B cell (primary cell): ENCODE results near the gene FSIP1. TPM values are rescaled to one million over a fixed set of nuclear protein-coding genes. Genes with fewer than 3 reads are reported as not detected.

Experiments
- ATAC-seq: fragments of 200-7000 bp; cut with Tn5 transposase; one replicate; pipeline ENCODE4 v1.10.0; 2021; ENCODE audit warnings: low read depth, mild to moderate bottlenecking, moderate number of reproducible peaks, moderate library complexity
- CTCF ChIA-PET: fragments of 350-600 bp; sonication (Branson Sonifier 250); formaldehyde crosslinking; loops from one replicate; lab custom pipeline; 2021; ENCODE audit warnings: antibody characterized with exemption, inconsistent platforms; lab: Charles Lee
- POLR2A ChIA-PET: fragments of 350-600 bp; sonication (Branson Sonifier 250); formaldehyde crosslinking; loops from one replicate; lab custom pipeline; 2021; ENCODE audit warnings: antibody characterized with exemption; lab: Charles Lee
- DNase-seq: peaks from one replicate; pipeline ENCODE4 v3.0.0; 2013
- H2AFZ ChIP-seq: 2 replicates; pipeline ENCODE4 v1.6.1; 2012; ENCODE audit warnings: mild to moderate bottlenecking, low read depth, low read length; ENCODE audit not compliant: insufficient read depth, poor library complexity, severe bottlenecking
- H3K27ac ChIP-seq, 2 donors: 1 replicate in 1 of 2; 2 replicates in 1 of 2; pipeline ENCODE4 v1.5.1; 2012 to 2013; ENCODE audit warnings: low read length in 2 of 2, mild to moderate bottlenecking in 2 of 2, moderate library complexity in 1 of 2
- H3K27me3 ChIP-seq, 4 experiments: fragments of 200-600 bp in 1 of 4; sonication (generic) in 1 of 4; replicated peaks in 1 of 4; 1 replicate in 2 of 4; 2 replicates in 2 of 4; pipeline versions ENCODE4 v1.6.1 to v1.7.0; 2013 to 2016; ENCODE audit warnings: low read length in 3 of 4, mild to moderate bottlenecking in 2 of 4, mixed read lengths in 1 of 4, moderate library complexity in 1 of 4; ENCODE audit not compliant: insufficient read depth in 4 of 4, control insufficient read depth in 3 of 4; ENCODE audit errors: control extremely low read depth in 1 of 4
- H3K36me3 ChIP-seq, 2 experiments: replicated peaks in 1 of 2; 1 replicate in 1 of 2; 2 replicates in 1 of 2; pipeline versions ENCODE4 v1.6.1 to v1.7.1; 2013; ENCODE audit warnings: low read length in 1 of 2; ENCODE audit not compliant: insufficient read depth in 2 of 2, control insufficient read depth in 1 of 2; ENCODE audit errors: control extremely low read depth in 1 of 2, extremely low read depth in 1 of 2
- H3K4me1 ChIP-seq, 2 donors: fragments of 200-600 bp in 1 of 2; sonication (generic) in 1 of 2; 1 replicate in 1 of 2; 2 replicates in 1 of 2; pipeline versions ENCODE4 v1.5.1 to v1.6.1; 2013 to 2017; ENCODE audit warnings: low read length in 2 of 2; ENCODE audit not compliant: control insufficient read depth in 2 of 2, insufficient read depth in 2 of 2
- H3K4me2 ChIP-seq: replicated peaks from 2 replicates; pipeline ENCODE3; 2012; ENCODE audit warnings: mild to moderate bottlenecking, low read depth, low read length; ENCODE audit not compliant: poor library complexity, severe bottlenecking
- H3K4me3 ChIP-seq, 5 experiments: fragments of 200-600 bp in 1 of 5; sonication (generic) in 1 of 5; 1 replicate in 3 of 5; 2 replicates in 2 of 5; pipeline versions ENCODE4 v1.5.1 to v1.7.0; 2011 to 2016; ENCODE audit warnings: low read length in 4 of 5, mild to moderate bottlenecking in 4 of 5, low read depth in 2 of 5, control low read depth in 1 of 5, moderate library complexity in 1 of 5; ENCODE audit not compliant: insufficient read depth in 1 of 5; ENCODE audit errors: control extremely low read depth in 1 of 5, extremely low read depth in 1 of 5
- H3K79me2 ChIP-seq: fragments of 200-600 bp; sonication (generic); one replicate; pipeline ENCODE4 v1.6.0; 2016; ENCODE audit warnings: low read length; ENCODE audit not compliant: control insufficient read depth, insufficient read depth
- H3K9ac ChIP-seq: fragments of 200-600 bp; sonication (generic); 2 replicates; pipeline ENCODE4 v1.6.1; 2017; ENCODE audit warnings: mild to moderate bottlenecking, low read length, moderate library complexity
- H3K9me3 ChIP-seq, 3 donors: one replicate each; pipeline versions ENCODE4 v1.6.1 to v1.7.1; 2013; ENCODE audit warnings: low read length in 2 of 3; ENCODE audit not compliant: control insufficient read depth in 2 of 3, insufficient read depth in 1 of 3; ENCODE audit errors: control extremely low read depth in 1 of 3
- H4K20me1 ChIP-seq: 2 replicates; pipeline ENCODE4 v1.6.0; 2012; ENCODE audit warnings: mild to moderate bottlenecking, low read length; ENCODE audit not compliant: insufficient read depth, control insufficient read depth, poor library complexity, severe bottlenecking
- H3K27ac Mint-ChIP-seq: one replicate; pipeline ENCODE4 v1.8.0; 2021; ENCODE audit warnings: mixed read lengths
- H3K27me3 Mint-ChIP-seq: one replicate; pipeline ENCODE4 v1.8.0; 2021; ENCODE audit warnings: mixed read lengths
- H3K4me1 Mint-ChIP-seq: one replicate; pipeline ENCODE4 v1.8.0; 2021; ENCODE audit warnings: mixed read lengths
- H3K4me3 Mint-ChIP-seq: one replicate; pipeline ENCODE4 v1.8.0; 2021; ENCODE audit warnings: mixed read lengths
- H3K9me3 Mint-ChIP-seq: one replicate; pipeline ENCODE4 v1.8.0; 2022; ENCODE audit warnings: mixed read lengths; ENCODE audit not compliant: insufficient read depth
- EZH2 ChIP-seq: IDR thresholded peaks from 2 replicates; pipeline ENCODE4 v1.6.1; 2012; ENCODE audit warnings: borderline replicate concordance, low read depth, mild to moderate bottlenecking, moderate library complexity, low read length; ENCODE audit not compliant: insufficient read depth, poor library complexity, severe bottlenecking
- WGBS: methylation state at CpG from one replicate; pipeline ENCODE4 v1.1.5; 2013; ENCODE audit warnings: missing lambda C conversion rate; ENCODE audit not compliant: insufficient coverage; 5-methylcytosine and 5-hydroxymethylcytosine counted together
- intact Hi-C: fragments of 100-400 bp; cut with micrococcal nuclease; formaldehyde crosslinking; loops from one replicate; pipeline ENCODE4 v1.10.0; 2022
- polyA plus RNA-seq: library from polyadenylated mRNA; depleted of rRNA; stranded (reverse); fragments of >200 nt; gene quantifications from 2 replicates; pipeline ENCODE4 v1.2.3, GENCODE V29; 2012
- total RNA-seq, 2 donors: library from RNA; stranded (reverse); fragments of 120-200 nt in 1 of 2; gene quantifications; 1 replicate in 1 of 2; 2 replicates in 1 of 2; pipeline versions ENCODE4 v1.2.3 to v1.2.4, GENCODE V29; 2013 to 2022
- TF ChIP-seq, protein P1 (sequence below): fragments of 200-600 bp; IDR thresholded peaks from one replicate; pipeline ENCODE4 v1.8.0; 2022; ENCODE audit warnings: antibody characterized with exemption, mild to moderate bottlenecking

Gene FSIP1
- total and polyA plus RNA-seq, 2 donors (not counting 1 experiment from before 2014, with no cell fraction given) = 0.19 to 0.49 TPM

DNA sequence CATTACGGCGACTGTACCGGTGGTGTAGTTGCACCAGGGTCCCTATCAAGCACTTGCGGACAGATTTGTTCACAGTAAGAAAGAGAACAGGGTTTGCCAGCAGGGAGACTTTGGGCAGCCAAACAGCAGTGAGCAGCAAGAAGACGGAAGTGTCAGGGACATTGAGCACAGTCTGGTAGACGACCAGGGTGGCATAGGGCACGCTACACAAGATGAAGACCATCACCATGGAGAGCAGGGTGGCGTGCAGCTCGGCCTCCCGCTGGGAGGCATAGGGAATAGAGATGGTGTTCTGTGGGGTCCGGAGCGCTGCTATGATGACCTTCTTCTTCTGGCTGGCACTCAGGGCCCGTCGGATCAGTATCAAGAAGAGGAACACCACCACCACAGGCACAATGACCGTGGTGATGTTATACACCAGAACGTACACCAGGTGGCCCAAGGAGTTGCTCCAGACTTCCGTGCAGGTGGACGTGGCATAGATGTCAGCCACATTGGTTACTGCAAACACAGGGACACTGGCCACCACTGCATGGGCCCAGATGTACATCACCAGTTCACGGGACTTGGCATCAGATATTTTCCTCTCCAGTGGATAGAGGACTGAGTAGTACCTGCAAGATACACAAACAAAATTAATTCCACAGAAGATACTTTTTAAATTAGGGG is 19.1 kb upstream of the FSIP1 start:
- no peaks in the 10 kb centered on the region for H4K20me1 ChIP-seq
- ATAC-seq (peak; percentile 31), DNase-seq (peak; percentile 31)
- H3K4me3 ChIP-seq = no peak overlapping the region
- CTCF ChIA-PET = interaction anchor here (1.4 to 2.4 kb wide), 2 partner anchors 13 to 472 kb away, joined by 3 to 5 read pairs; no protein-coding TSS in a partner anchor
- no peak overlapping the region for H3K4me3 Mint-ChIP-seq
- peaks cover 0 to 5% (median 0%) of the 10 kb centered on the region in 4 experiments for H3K27me3 ChIP-seq
- intact Hi-C loops = no loop called here
- no peaks in the 10 kb centered on the region for H3K9me3 ChIP-seq
- TF ChIP-seq, protein P1, sequence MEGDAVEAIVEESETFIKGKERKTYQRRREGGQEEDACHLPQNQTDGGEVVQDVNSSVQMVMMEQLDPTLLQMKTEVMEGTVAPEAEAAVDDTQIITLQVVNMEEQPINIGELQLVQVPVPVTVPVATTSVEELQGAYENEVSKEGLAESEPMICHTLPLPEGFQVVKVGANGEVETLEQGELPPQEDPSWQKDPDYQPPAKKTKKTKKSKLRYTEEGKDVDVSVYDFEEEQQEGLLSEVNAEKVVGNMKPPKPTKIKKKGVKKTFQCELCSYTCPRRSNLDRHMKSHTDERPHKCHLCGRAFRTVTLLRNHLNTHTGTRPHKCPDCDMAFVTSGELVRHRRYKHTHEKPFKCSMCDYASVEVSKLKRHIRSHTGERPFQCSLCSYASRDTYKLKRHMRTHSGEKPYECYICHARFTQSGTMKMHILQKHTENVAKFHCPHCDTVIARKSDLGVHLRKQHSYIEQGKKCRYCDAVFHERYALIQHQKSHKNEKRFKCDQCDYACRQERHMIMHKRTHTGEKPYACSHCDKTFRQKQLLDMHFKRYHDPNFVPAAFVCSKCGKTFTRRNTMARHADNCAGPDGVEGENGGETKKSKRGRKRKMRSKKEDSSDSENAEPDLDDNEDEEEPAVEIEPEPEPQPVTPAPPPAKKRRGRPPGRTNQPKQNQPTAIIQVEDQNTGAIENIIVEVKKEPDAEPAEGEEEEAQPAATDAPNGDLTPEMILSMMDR = peak; percentile 54
- TF ChIP-seq EZH2 = no peak
- no peaks in the 10 kb centered on the region for H3K36me3 ChIP-seq
- H3K79me2 ChIP-seq = no peaks in the 10 kb centered on the region
- H3K27me3 Mint-ChIP-seq = peaks cover 29% of the 10 kb centered on the region
- no peaks in the 10 kb centered on the region for H3K4me1 Mint-ChIP-seq
- H3K9me3 Mint-ChIP-seq = no peaks in the 10 kb centered on the region
- no peak overlapping the region for H3K4me2 ChIP-seq
- H3K27ac Mint-ChIP-seq = no peak overlapping the region
- no peaks in the 10 kb centered on the region for H3K4me1 ChIP-seq
- no peak overlapping the region for H2AFZ ChIP-seq
- no peak overlapping the region for H3K27ac ChIP-seq
- H3K9ac ChIP-seq = no peak overlapping the region
- POLR2A ChIA-PET = no interaction called here
- WGBS = 83% methylated on average over 18 of the region's 19 CpGs

DNA sequence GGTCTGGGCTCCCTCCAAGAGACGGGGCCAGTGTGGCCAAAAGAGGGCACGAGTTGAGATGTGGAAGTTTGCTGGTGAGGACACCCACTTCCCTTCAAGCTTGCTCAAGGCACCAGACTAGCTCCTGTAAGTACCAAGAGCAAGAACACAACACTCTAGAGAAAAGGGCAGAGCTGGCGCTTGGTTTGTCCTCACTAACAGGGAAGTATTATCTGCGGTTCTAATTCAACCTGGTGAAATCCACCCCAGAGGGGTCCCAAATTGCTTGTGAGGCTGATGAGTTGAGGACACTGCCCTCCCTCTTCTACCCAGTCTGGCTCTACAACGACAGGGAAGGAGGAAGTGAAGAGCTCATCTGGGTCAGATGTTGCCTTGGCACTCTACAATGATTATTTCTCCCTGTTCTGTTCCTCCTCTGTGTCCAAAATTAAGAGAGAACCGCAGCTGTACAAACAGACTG is 16.9 kb upstream of the FSIP1 start:
- WGBS = 90% methylated on average over 1 of the region's 6 CpGs
- no peak for ATAC-seq
- Histone ChIP-seq H3K9ac (no peak overlapping the region), H4K20me1 (no peaks in the 10 kb centered on the region), H3K4me1 (no peaks in the 10 kb centered on the region), H3K27me3 (peaks cover 0 to 17% (median 6%) of the 10 kb centered on the region in 4 experiments), H3K4me3 (no peak overlapping the region), H3K4me2 (no peak overlapping the region), H3K36me3 (no peaks in the 10 kb centered on the region), H3K27ac (no peak overlapping the region), H3K9me3 (no peaks in the 10 kb centered on the region), H3K79me2 (no peaks in the 10 kb centered on the region), H2AFZ (no peak overlapping the region)
- no peak for TF ChIP-seq EZH2
- TF ChIP-seq, protein P1 = no peak
- Mint-ChIP-seq H3K9me3 (no peaks in the 10 kb centered on the region), H3K4me1 (no peaks in the 10 kb centered on the region), H3K27me3 (peaks cover 48% of the 10 kb centered on the region), H3K27ac (no peak overlapping the region), H3K4me3 (no peak overlapping the region)
- DNase-seq = no peak
- intact Hi-C loops = no loop called here
- CTCF ChIA-PET = interaction anchor here (1.4 kb wide), 1 partner anchor 13 kb away, joined by 3 read pairs; no protein-coding TSS in a partner anchor
- POLR2A ChIA-PET = no interaction called here
